ENCODE measurements around the gene SLC9A3.

GRCh38 chr5:532521-533242 is 8.4 kb upstream of the SLC9A3 start:
- TF ChIP-seq POLR2A (IDR thresholded peaks at IDR 0.05) = no peak
- no peak for TF ChIP-seq CTCF (IDR thresholded peaks at IDR 0.05)

Measured in esophagus squamous epithelium (tissue), 4 donors.